GM12801 (cell line): ENCODE results near the gene FBXW5.

Experiments
- CTCF ChIP-seq: IDR thresholded peaks from one replicate; pipeline ENCODE4 v1.5.1; 2011; ENCODE audit warnings: control low read depth; ENCODE audit not compliant: insufficient read length; ENCODE audit errors: extremely low read depth

FBXW5 gene

GRCh38 chr9:136902259-136902821 lies 42.2 kb downstream of the FBXW5 start:
- no peak for TF ChIP-seq CTCF

GRCh38 chr9:136901516-136902258 lies 42.9 kb downstream of the FBXW5 start:
- TF ChIP-seq CTCF: no peak

DNA sequence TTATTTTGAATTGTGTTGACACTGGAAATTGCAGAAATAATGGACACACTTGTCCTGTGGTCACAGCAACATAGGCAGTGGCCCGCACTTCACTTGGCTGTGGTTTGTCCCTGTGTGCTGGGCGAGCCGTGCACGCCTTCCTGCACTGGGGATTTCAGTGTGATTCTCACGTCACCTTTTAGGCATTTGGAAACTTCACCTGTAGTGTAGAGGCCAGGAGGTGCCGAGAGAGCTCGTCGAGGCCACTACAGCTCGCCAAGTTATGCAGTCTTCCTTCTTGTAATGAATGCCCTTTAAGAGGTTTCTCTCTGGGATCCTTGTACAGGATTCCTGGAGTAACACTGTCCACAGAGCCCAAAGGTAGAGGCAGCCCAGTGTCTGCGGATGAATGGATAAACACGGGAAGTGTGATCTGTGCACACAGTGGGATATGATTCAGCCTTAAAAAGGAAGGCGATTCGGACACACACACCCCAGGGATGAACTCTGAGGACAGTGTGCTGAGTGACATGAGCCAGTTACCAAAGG lies 43.5 kb downstream of the FBXW5 start:
- TF ChIP-seq CTCF: no peak

- no peak for TF ChIP-seq CTCF
These were observed 44.0 kb downstream of the FBXW5 start for GRCh38 chr9:136900556-136900955.

- TF ChIP-seq CTCF: no peak
These were observed 45.3 kb downstream of the FBXW5 start for GRCh38 chr9:136899196-136899595.

GRCh38 chr9:136898483-136899100 lies 45.9 kb downstream of the FBXW5 start:
- no peak for TF ChIP-seq CTCF

GRCh38 chr9:136896027-136896426 lies 48.5 kb downstream of the FBXW5 start:
- no peak for TF ChIP-seq CTCF
